ENCODE data around the gene BMP6.

The BMP6 gene

GRCh38 chr6:7697432-7697819 lies 28.5 kb upstream of the BMP6 start:
- Histone ChIP-seq H3K36me3 (replicated peaks; ENCODE audit: insufficient read depth, low read length) (no peaks in the 10 kb centered on the region), H3K4me2 (ENCODE audit: low read depth, low read length) (no peak overlapping the region), H3K9me2 (replicated peaks; ENCODE audit: insufficient read depth, low read length) (no peaks in the 10 kb centered on the region), H3K9me3 (replicated peaks; ENCODE audit: insufficient read depth, low read length) (no peaks in the 10 kb centered on the region), H3K27me3 (replicated peaks; ENCODE audit: insufficient read depth, low read length) (no peaks in the 10 kb centered on the region), H3K4me1 (ENCODE audit: low read length) (no peaks in the 10 kb centered on the region), H3K79me2 (ENCODE audit: low read length) (no peaks in the 10 kb centered on the region), H2AFZ (ENCODE audit: low read length) (no peak overlapping the region), H3K9ac (ENCODE audit: low read length) (no peak overlapping the region), H3F3A (ENCODE audit: insufficient read depth, low read length) (no peaks in the 10 kb centered on the region), H3K4me3 (ENCODE audit: low read length) (no peak overlapping the region), H4K20me1 (ENCODE audit: insufficient read depth, low read length) (no peaks in the 10 kb centered on the region), H3K27ac (ENCODE audit: low read length) (no peak overlapping the region)
- no peak for DNase-seq
- TF ChIP-seq CTCF (IDR thresholded peaks at IDR 0.05; ENCODE audit: low read length) (no peak), EZH2 (optimal IDR thresholded peaks at IDR 0.05; ENCODE audit: low read depth, low read length) (no peak), EZH2phosphoT487 (IDR thresholded peaks at IDR 0.05; ENCODE audit: low read length) (no peak)

GRCh38 chr6:7697820-7698623 lies 27.9 kb upstream of the BMP6 start:
- H2AFZ ChIP-seq (ENCODE audit: low read length), result no peak overlapping the region
- H3K9me2 ChIP-seq (replicated peaks; ENCODE audit: insufficient read depth, low read length), result no peaks in the 10 kb centered on the region
- no peaks in the 10 kb centered on the region for H3K36me3 ChIP-seq (replicated peaks; ENCODE audit: insufficient read depth, low read length)
- no peak for DNase-seq
- no peaks in the 10 kb centered on the region for H3K79me2 ChIP-seq (ENCODE audit: low read length)
- no peak overlapping the region for H3K4me3 ChIP-seq (ENCODE audit: low read length)
- H3F3A ChIP-seq (ENCODE audit: insufficient read depth, low read length), result no peaks in the 10 kb centered on the region
- no peaks in the 10 kb centered on the region for H4K20me1 ChIP-seq (ENCODE audit: insufficient read depth, low read length)
- H3K4me2 ChIP-seq (ENCODE audit: low read depth, low read length), result no peak overlapping the region
- TF ChIP-seq EZH2phosphoT487 (IDR thresholded peaks at IDR 0.05; ENCODE audit: low read length) (no peak), CTCF (IDR thresholded peaks at IDR 0.05; ENCODE audit: low read length) (no peak), EZH2 (optimal IDR thresholded peaks at IDR 0.05; ENCODE audit: low read depth, low read length) (no peak)
- H3K27me3 ChIP-seq (replicated peaks; ENCODE audit: insufficient read depth, low read length), result no peaks in the 10 kb centered on the region
- H3K9me3 ChIP-seq (replicated peaks; ENCODE audit: insufficient read depth, low read length), result no peaks in the 10 kb centered on the region
- H3K9ac ChIP-seq (ENCODE audit: low read length), result no peak overlapping the region
- H3K27ac ChIP-seq (ENCODE audit: low read length), result no peak overlapping the region
- H3K4me1 ChIP-seq (ENCODE audit: low read length), result no peaks in the 10 kb centered on the region

- Histone ChIP-seq H3K27me3 (replicated peaks; ENCODE audit: insufficient read depth, low read length) (no peaks in the 10 kb centered on the region), H3K36me3 (replicated peaks; ENCODE audit: insufficient read depth, low read length) (no peaks in the 10 kb centered on the region), H2AFZ (ENCODE audit: low read length) (no peak overlapping the region), H3K9ac (ENCODE audit: low read length) (no peak overlapping the region), H3K27ac (ENCODE audit: low read length) (no peak overlapping the region), H3K9me3 (replicated peaks; ENCODE audit: insufficient read depth, low read length) (no peaks in the 10 kb centered on the region), H3K4me1 (ENCODE audit: low read length) (no peaks in the 10 kb centered on the region), H3K79me2 (ENCODE audit: low read length) (no peaks in the 10 kb centered on the region), H3K4me3 (ENCODE audit: low read length) (no peak overlapping the region), H3F3A (ENCODE audit: insufficient read depth, low read length) (no peaks in the 10 kb centered on the region), H3K9me2 (replicated peaks; ENCODE audit: insufficient read depth, low read length) (no peaks in the 10 kb centered on the region), H4K20me1 (ENCODE audit: insufficient read depth, low read length) (no peaks in the 10 kb centered on the region), H3K4me2 (ENCODE audit: low read depth, low read length) (no peak overlapping the region)
- no peak for DNase-seq
- no peak for TF ChIP-seq EZH2phosphoT487 (IDR thresholded peaks at IDR 0.05; ENCODE audit: low read length)
- no peak for TF ChIP-seq CTCF (IDR thresholded peaks at IDR 0.05; ENCODE audit: low read length)
- no peak for TF ChIP-seq EZH2 (optimal IDR thresholded peaks at IDR 0.05; ENCODE audit: low read depth, low read length)
These were observed 24.6 kb upstream of the BMP6 start for GRCh38 chr6:7701212-7701834.

All from MM.1S (cell line).